ENCODE data around the gene TMEM18.

Gene TMEM18

GRCh38 chr2:633371-633770, 43.8 kb downstream of the TMEM18 start:
- no peak for DNase-seq (ENCODE audit: extremely low read depth, low read depth)
- no peak for TF ChIP-seq CTCF (IDR thresholded peaks at IDR 0.05; ENCODE audit: low read depth, low read length, missing control alignments)
- no peak overlapping the region for H3K4me3 ChIP-seq (replicated peaks; ENCODE audit: low read depth, low read length)

GRCh38 chr2:632471-632870, 44.7 kb downstream of the TMEM18 start:
- DNase-seq (ENCODE audit: extremely low read depth, low read depth), result no peak
- no peak for TF ChIP-seq CTCF (IDR thresholded peaks at IDR 0.05; ENCODE audit: low read depth, low read length, missing control alignments)
- no peak overlapping the region for H3K4me3 ChIP-seq (replicated peaks; ENCODE audit: low read depth, low read length)

DNA sequence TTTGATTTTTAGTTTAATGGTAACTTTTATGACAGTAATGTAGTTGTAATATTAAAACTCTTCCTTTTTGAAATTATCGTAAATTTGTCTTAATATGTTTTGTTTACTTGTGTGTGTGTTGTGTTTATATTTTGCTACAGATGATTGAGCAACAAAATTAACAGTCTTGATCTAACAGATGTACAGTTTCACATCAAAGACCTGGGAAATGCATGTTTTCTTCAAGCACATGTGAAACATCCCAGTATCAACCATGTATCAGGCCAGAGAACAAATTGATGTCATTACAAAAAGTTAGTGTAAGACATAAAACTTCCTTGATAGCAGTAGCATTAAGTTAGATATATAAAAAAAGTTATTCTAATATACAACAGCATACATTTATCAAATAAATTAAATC, 45.5 kb downstream of the TMEM18 start:
- no peak for TF ChIP-seq CTCF (IDR thresholded peaks at IDR 0.05; ENCODE audit: low read depth, low read length, missing control alignments)

DNA sequence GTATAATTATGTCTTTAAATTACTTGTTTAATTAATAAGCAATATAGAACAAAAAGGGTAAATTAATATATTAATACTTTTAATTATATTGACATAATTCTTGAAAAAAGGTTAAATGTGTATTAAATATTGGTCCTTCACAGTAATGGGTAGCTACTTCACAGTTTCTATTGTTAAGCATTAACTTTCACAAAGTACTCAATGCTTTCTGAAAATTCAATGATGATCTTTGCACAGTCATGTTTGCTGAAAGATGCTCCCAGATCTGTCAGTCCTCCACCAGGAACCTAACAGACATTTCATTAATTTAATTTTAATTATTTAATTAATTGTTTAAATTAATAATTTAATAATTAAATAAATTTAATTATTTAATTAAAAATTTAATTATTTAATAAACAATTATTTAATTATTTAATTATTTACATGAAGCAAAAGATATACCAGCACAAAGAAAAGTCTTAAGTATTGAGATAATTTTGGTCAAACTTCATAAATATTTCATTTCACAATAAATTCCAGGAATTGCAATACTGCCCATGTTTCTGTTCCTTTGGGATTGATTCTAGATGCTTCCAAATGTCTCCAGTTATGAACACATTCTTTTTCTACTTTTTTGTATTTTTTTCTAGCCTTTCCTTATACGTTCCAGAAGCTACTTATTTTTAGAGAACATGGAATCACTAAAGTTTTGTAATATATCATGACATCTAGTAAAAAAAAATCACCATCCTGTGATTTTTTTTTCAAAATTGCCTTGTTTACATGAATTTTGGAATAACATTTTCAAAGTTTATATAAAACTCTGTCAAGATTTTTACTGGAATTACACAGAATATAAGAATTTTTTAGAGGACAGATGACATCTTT, 46.5 kb downstream of the TMEM18 start:
- no peak overlapping the region for H3K4me3 ChIP-seq (replicated peaks; ENCODE audit: low read depth, low read length)
- DNase-seq (ENCODE audit: extremely low read depth, low read depth), result no peak
- TF ChIP-seq CTCF (IDR thresholded peaks at IDR 0.05; ENCODE audit: low read depth, low read length, missing control alignments), result no peak

More for the DNA sequence above, 45.5 kb downstream of the TMEM18 start:
- DNase-seq (ENCODE audit: extremely low read depth, low read depth), result no peak
- H3K4me3 ChIP-seq (replicated peaks; ENCODE audit: low read depth, low read length), result no peak overlapping the region

- TF ChIP-seq CTCF (IDR thresholded peaks at IDR 0.05; ENCODE audit: low read depth, low read length, missing control alignments), result no peak
- H3K4me3 ChIP-seq (replicated peaks; ENCODE audit: low read depth, low read length), result no peak overlapping the region
- DNase-seq (ENCODE audit: extremely low read depth, low read depth), result no peak
These were observed 47.2 kb downstream of the TMEM18 start for GRCh38 chr2:629961-630360.

DNA sequence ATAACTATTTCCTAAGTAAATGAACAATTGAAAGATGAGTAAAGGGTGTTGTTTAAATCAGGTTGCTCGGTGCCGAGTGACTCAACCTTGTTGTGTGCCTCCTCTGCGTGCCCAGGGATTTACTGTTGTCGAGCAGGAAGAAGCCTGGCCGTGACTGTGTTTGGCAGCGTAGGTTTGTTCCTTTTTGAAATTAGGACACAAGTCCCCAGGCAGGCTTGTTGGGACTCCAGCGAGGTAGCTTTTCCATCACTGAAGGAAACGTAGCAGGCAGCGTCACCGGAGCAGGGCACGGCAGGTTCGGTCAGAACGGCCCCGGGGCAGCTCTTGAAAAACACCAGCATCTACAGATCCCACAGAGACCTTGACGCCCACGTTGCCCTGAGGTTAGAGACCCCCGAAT, 48.6 kb downstream of the TMEM18 start:
- TF ChIP-seq CTCF (IDR thresholded peaks at IDR 0.05; ENCODE audit: low read depth, low read length, missing control alignments), result no peak
- no peak overlapping the region for H3K4me3 ChIP-seq (replicated peaks; ENCODE audit: low read depth, low read length)
- no peak for DNase-seq (ENCODE audit: extremely low read depth, low read depth)

Measured in HFF-Myc (cell line).